ENCODE measurements around the gene BRI3.

BRI3 gene

DNA sequence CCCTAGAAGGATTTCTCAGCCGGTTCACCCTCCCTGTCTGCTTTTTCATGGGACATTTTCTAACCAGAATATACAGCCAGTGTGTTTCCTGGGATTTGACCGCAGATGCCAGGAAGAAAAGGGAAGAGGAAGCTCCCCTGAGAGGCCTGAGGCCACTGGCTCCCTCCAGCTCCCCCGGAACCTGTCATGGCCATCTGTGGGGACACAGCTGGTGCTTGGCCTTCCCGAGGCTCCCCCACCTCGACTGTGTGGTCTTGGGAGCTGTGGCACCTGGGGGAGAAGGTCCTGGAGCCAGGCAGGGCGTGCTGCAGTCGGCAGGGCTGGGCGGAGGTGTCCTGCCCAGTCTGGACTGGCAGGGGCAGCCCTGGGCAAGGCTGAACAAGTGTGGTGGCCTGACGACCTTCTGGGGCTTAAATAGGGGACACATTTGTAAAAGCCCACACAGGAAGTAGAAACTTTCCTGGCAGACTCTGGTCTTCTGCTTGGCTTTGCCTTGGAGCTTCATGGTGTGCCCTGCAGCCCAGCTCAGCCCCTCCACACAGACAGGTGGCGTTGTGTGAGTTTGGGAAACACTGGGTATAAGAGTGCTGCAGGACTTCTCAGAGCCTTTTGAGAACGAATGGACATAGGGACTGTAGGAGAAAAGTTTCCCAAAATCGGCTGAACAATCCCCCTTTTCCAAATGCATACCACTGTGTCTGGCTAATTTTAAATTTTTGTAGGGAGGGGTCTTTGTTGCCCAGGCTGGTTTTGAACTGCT lies 6.8 kb downstream of the BRI3 start:
- ChIA-PET CTCF (interaction anchor here (0.7 to 0.9 kb wide), 3 partner anchors 113 to 143 kb away, joined by 3 to 7 read pairs (median 5); partner anchors contain the start of gene BAIAP2L1), POLR2A (ENCODE audit: low non-redundant PET) (interaction anchor here (1.0 kb wide), 1 partner anchor 113 kb away, joined by 4 read pairs; the partner anchor contains the start of gene BAIAP2L1)
- DNase-seq (ENCODE audit: low spot score) = no peak
- TF ChIP-seq, protein P1, sequence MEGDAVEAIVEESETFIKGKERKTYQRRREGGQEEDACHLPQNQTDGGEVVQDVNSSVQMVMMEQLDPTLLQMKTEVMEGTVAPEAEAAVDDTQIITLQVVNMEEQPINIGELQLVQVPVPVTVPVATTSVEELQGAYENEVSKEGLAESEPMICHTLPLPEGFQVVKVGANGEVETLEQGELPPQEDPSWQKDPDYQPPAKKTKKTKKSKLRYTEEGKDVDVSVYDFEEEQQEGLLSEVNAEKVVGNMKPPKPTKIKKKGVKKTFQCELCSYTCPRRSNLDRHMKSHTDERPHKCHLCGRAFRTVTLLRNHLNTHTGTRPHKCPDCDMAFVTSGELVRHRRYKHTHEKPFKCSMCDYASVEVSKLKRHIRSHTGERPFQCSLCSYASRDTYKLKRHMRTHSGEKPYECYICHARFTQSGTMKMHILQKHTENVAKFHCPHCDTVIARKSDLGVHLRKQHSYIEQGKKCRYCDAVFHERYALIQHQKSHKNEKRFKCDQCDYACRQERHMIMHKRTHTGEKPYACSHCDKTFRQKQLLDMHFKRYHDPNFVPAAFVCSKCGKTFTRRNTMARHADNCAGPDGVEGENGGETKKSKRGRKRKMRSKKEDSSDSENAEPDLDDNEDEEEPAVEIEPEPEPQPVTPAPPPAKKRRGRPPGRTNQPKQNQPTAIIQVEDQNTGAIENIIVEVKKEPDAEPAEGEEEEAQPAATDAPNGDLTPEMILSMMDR (conservative IDR thresholded peaks at IDR 0.05; ENCODE audit: low read depth) = no peak
- H3K27ac ChIP-seq = peak overlapping the region; percentile 97

DNA sequence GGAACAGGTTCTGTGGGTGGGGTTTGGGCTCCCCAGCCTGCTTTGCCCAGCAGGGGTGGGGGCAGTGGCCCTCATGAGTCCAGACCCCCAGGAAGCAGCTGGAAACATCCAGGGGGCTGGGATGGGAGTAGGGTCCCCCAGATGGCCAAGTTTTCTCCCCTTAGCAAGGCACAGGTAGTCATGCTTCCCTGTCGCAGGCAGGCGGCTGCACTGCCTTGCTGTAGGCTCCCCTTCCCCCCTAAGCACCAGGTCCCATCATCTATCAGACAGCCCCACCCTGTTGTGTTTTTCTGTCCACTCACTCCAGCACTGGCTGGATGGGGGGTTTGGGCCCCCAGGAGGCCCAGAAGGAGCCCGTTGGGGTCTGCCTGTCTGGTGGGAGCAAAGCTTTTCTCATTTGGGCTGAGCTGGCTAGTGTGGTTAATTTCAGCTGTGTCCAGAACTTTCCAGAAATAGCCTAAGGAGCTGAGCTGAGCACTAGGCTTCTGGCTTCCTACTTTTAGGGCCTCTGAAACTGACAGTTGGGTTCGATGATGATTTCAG lies 7.9 kb downstream of the BRI3 start:
- TF ChIP-seq, protein P1 (conservative IDR thresholded peaks at IDR 0.05; ENCODE audit: low read depth) = no peak
- ChIA-PET POLR2A (ENCODE audit: low non-redundant PET) (no interaction called here), CTCF (no interaction called here)
- DNase-seq (ENCODE audit: low spot score) = no peak
- peak overlapping the region; percentile 97 for H3K27ac ChIP-seq

DNA sequence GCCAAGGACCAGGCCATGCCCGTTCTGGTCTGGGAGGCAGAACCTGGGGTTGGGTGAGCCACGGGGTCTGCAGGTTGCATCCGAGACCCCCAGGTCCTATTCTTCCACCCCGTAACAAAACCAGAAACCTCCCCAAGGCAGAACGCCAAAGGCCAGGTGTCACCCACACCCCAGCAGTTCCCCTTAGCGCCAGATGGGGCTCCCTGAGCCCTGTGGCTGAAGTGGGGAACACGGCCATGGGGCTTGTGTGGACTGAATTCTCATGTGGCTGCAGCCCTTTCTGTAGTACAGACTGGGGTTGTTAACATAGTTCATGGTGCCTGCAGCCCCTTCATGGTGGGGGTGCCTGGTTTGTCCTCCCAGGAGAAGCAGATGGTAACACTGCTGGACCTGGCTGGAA lies 10.2 kb downstream of the BRI3 start:
- TF ChIP-seq, protein P1 (conservative IDR thresholded peaks at IDR 0.05; ENCODE audit: low read depth) = peak; percentile 15; the same call in 1 of the 2 replicates
- DNase-seq (ENCODE audit: low spot score) = no peak
- peak overlapping the region; percentile 97 for H3K27ac ChIP-seq
- CTCF ChIA-PET = no interaction called here
- POLR2A ChIA-PET (ENCODE audit: low non-redundant PET) = interaction anchor here (0.6 kb wide), 1 partner anchor 94 kb away, joined by 3 read pairs; no protein-coding TSS in a partner anchor

DNA sequence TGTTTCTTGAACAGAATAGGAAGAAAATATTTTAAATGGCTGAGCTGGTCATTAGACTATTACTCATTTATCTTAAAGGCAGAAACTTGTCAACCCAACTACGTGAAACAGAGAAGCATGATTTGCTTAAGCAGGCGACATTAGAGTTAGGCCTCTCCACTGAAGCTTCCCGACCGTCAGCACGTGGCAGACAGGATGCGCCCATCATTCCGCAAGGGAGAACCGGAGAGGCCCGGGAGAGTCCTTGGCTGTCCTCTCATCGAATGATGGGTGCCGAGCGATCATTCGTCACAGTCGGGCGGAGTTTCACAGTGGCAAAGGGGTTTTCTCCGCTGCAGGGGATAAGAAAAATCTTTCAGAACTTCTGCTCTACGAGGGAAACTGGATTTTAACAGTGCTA lies 11.8 kb downstream of the BRI3 start:
- TF ChIP-seq, protein P1 (conservative IDR thresholded peaks at IDR 0.05; ENCODE audit: low read depth) = no peak
- ChIA-PET CTCF (no interaction called here), POLR2A (ENCODE audit: low non-redundant PET) (no interaction called here)
- DNase-seq (ENCODE audit: low spot score) = no peak
- peak overlapping the region; percentile 68 for H3K27ac ChIP-seq

DNA sequence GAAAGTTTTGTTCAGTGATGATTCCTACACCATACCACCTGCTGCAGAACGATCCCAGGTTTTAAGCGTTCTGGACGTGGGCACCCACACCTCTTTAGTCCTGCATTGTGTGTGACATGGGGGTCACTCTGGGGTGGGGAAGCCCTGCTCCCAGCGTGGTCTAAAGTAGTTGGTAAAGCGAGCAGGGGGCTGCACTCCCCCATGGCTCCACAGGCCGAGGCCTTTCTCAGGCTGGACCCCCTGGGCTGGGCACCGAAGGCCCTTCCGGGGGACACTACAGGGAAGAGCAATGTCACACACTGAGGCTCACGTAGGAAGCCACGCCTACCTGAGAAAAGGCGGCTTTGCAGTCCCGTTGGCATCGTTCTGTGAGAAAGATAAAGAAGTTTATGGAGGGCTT lies 12.3 kb downstream of the BRI3 start:
- CTCF ChIA-PET = interaction anchor here (0.7 to 1.1 kb wide), 3 partner anchors 77 to 548 kb away, joined by 3 to 7 read pairs (median 3); partner anchors contain the start of gene BAIAP2L1
- peak overlapping the region; percentile 68 for H3K27ac ChIP-seq

DNA sequence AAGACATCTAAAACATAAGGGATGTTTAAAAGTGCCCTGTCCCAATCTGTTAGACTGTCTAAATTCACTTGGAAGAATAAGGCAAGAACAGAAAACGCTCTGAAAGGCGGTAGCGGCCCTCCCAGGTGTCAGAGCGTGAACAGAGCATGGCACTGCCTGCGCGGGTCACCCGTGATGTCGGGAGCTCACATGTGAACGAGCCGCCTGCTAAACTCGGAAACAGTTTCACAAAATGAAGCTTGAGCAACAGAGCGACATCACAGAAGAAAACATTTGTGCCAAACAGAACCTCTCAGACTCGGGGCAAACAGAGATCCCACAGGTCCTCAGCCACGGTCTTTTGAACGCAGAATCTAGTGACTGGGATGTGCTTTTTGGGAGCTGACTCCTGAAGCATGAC lies 12.8 kb downstream of the BRI3 start:
- DNase-seq (ENCODE audit: low spot score) = no peak
- peak overlapping the region; percentile 68 for H3K27ac ChIP-seq
- CTCF ChIA-PET = interaction anchor here (0.6 to 1.1 kb wide), 9 partner anchors 8 to 547 kb away, joined by 3 to 7 read pairs (median 3); partner anchors contain the start of gene BAIAP2L1
- TF ChIP-seq, protein P1 (conservative IDR thresholded peaks at IDR 0.05; ENCODE audit: low read depth) = no peak
- POLR2A ChIA-PET (ENCODE audit: low non-redundant PET) = no interaction called here

More for the DNA sequence above, 12.3 kb downstream of the BRI3 start:
- TF ChIP-seq, protein P1 (conservative IDR thresholded peaks at IDR 0.05; ENCODE audit: low read depth) = no peak
- POLR2A ChIA-PET (ENCODE audit: low non-redundant PET) = no interaction called here
- DNase-seq (ENCODE audit: low spot score) = no peak
